Chondrocyte (in vitro differentiated cells): Measurements from ENCODE around the gene TMEM53. TPM values are rescaled to one million over a fixed set of nuclear protein-coding genes. Genes with fewer than 3 reads are reported as not detected.

ENCODE experiments used
- DNase-seq: peaks from one replicate; pipeline ENCODE4 v3.0.0; 2021; ENCODE audit warnings: mixed read lengths, low spot score
- H3K27ac Mint-ChIP-seq: one replicate; pipeline ENCODE4 v1.8.0; 2021; ENCODE audit warnings: mild to moderate bottlenecking, moderate library complexity, mixed read lengths; ENCODE audit not compliant: unreplicated experiment
- H3K27me3 Mint-ChIP-seq: 2 replicates; pipeline ENCODE4 v1.8.0; 2021; ENCODE audit warnings: low read depth, mixed read lengths
- H3K36me3 Mint-ChIP-seq: 2 replicates; pipeline ENCODE4 v1.8.0; 2021; ENCODE audit warnings: low read depth, mixed read lengths
- H3K4me1 Mint-ChIP-seq: 2 replicates; pipeline ENCODE4 v1.8.0; 2021; ENCODE audit warnings: low read depth, mild to moderate bottlenecking, mixed read lengths
- H3K4me3 Mint-ChIP-seq: one replicate; pipeline ENCODE4 v1.8.0; 2021; ENCODE audit warnings: mild to moderate bottlenecking, moderate library complexity, mixed read lengths; ENCODE audit not compliant: unreplicated experiment
- H3K9me3 Mint-ChIP-seq: 2 replicates; pipeline ENCODE4 v1.8.0; 2021; ENCODE audit warnings: low read depth, mixed read lengths
- total RNA-seq: library from RNA; stranded (reverse); gene quantifications from 3 replicates; pipeline ENCODE4 v1.2.1, GENCODE V29; 2021
- TF ChIP-seq, protein P1 (sequence below): fragments of 200-600 bp; sonication (generic); IDR thresholded peaks from 2 replicates; pipeline ENCODE4 v1.5.0; 2021; ENCODE audit warnings: antibody characterized with exemption, mild to moderate bottlenecking, moderate library complexity

Gene TMEM53
- total RNA-seq, 1 donor from 2014 or later: 5.8 TPM

DNA sequence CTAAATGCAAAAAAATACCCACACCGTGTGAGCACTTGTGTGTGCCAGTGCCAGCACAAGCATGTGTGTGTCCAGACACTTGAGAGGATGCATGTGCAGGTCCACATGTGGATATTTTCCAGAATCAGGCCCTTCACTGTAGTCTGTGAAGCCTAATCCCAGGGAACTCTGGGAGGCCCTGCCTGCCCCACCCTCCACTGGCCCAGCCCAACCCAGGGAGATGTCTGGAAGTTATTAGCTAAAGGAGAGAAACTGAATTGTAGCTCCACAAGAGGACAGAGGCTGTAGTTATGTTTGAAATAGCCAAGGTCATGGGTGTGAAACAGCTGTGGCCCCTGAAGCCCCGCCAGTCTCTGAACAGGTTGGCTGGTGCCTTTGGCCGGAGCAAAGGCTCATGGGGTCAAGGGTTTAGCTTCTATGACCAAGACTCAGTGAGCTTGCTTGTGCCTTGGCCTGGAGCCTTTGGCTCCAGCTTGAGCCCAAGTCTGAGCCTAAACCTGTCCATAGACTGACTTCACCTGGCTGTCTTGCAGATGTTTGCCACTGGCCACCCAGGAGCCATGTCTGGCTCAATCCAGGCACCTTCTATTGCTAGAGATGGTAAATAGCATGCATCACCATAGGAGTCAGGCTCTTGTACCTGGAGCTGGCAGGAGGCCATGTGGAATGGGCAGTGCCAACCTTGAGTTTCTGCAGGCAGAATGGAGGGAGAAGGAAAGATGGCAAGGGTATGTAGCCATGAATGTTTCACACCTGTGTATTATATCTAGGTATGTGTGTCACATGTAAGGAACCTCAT, 69.9 kb downstream of the TMEM53 start:
- Mint-ChIP-seq H3K27me3 (peaks cover 17% of the 10 kb centered on the region), H3K4me3 (no peak overlapping the region), H3K36me3 (no peaks in the 10 kb centered on the region), H3K4me1 (no peaks in the 10 kb centered on the region), H3K27ac (no peak overlapping the region), H3K9me3 (no peaks in the 10 kb centered on the region)
- DNase-seq: peak; percentile 51
- TF ChIP-seq, protein P1, sequence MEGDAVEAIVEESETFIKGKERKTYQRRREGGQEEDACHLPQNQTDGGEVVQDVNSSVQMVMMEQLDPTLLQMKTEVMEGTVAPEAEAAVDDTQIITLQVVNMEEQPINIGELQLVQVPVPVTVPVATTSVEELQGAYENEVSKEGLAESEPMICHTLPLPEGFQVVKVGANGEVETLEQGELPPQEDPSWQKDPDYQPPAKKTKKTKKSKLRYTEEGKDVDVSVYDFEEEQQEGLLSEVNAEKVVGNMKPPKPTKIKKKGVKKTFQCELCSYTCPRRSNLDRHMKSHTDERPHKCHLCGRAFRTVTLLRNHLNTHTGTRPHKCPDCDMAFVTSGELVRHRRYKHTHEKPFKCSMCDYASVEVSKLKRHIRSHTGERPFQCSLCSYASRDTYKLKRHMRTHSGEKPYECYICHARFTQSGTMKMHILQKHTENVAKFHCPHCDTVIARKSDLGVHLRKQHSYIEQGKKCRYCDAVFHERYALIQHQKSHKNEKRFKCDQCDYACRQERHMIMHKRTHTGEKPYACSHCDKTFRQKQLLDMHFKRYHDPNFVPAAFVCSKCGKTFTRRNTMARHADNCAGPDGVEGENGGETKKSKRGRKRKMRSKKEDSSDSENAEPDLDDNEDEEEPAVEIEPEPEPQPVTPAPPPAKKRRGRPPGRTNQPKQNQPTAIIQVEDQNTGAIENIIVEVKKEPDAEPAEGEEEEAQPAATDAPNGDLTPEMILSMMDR: no peak

DNA sequence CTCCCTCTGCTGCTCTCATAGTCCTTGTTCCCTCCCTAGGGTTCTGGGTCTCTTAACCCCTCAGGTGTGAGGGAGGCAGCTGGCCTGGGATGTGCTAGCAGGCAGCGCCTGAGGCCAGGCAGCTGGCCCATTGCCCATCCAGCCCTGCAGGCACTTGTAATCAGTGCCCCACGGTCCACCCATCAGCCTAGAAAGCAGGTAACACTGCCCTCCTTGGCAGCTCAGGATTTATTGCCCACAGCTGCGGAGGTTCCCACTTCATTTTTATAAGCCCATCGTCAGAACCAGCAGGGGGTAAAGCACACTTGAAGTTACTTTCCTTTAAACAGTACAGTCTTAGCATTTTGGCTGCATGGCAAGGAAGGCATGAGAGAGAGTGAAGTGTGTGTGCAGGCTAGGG, 70.6 kb downstream of the TMEM53 start:
- peak; percentile 56 for DNase-seq
- H3K9me3 Mint-ChIP-seq: no peaks in the 10 kb centered on the region
- no peaks in the 10 kb centered on the region for H3K36me3 Mint-ChIP-seq
- H3K27ac Mint-ChIP-seq: no peak overlapping the region
- H3K4me3 Mint-ChIP-seq: no peak overlapping the region
- no peaks in the 10 kb centered on the region for H3K4me1 Mint-ChIP-seq
- H3K27me3 Mint-ChIP-seq: peaks cover 16% of the 10 kb centered on the region
- TF ChIP-seq, protein P1: no peak

Other genes with a start within 250 kb of the TMEM53 start
- gene ARMH1, start 233 bp upstream of the TMEM53 start, total RNA-seq: 1.3 to 2.1 TPM (median 1.7 TPM) in 3 replicates
- not detected in 3 replicates for gene RNU5D-1, start 56.7 kb upstream of the TMEM53 start, total RNA-seq
- gene KIF2C, start 65.4 kb upstream of the TMEM53 start, total RNA-seq: 5.4 to 6.7 TPM (median 6.2 TPM) in 3 replicates
- 1,170 to 1,234 TPM (median 1,179 TPM) in 3 replicates for gene RPS8, start 101.1 kb upstream of the TMEM53 start, total RNA-seq
- 0.19 to 0.37 TPM (median 0.33 TPM) in 3 replicates for gene BEST4, start 113.7 kb upstream of the TMEM53 start, total RNA-seq
- 24.2 to 30.0 TPM (median 29.0 TPM) in 3 replicates for gene PLK3, start 125.9 kb upstream of the TMEM53 start, total RNA-seq
- gene DYNLT4, start 132.9 kb upstream of the TMEM53 start, total RNA-seq: not detected in 3 replicates
- 43.4 to 46.5 TPM (median 44.1 TPM) in 3 replicates for gene BTBD19, start 134.0 kb upstream of the TMEM53 start, total RNA-seq
- gene PTCH2, start 168.8 kb upstream of the TMEM53 start, total RNA-seq: 1.3 to 2.0 TPM (median 1.3 TPM) in 3 replicates